K562 (cell line): Measurements from ENCODE around the gene TSC22D2. TPM values are rescaled to one million over a fixed set of nuclear protein-coding genes. Genes with fewer than 3 reads are reported as not detected.

Experiments
- ATAC-seq: fragments of 200-7000 bp; cut with Tn5 transposase; 3 replicates; pipeline ENCODE4 v1.9.1; 2020; ENCODE audit warnings: moderate library complexity
- BruUV-seq: library from RNA; stranded (reverse); fragments of 400-500 nt; replicated peaks from 2 replicates; lab custom pipeline; 2021; lab: Mats Ljungman, UMichigan
- CTCF ChIA-PET: fragments of 300-600 bp; formaldehyde crosslinking; extraction: SDS; loops from one replicate; lab custom pipeline; 2021; ENCODE audit warnings: low intra/inter-chr PET ratio; lab: Yijun Ruan, JAX
- POLR2A ChIA-PET: fragments of 300-600, 350-650 bp; sonication (Branson Sonifier 250); formaldehyde crosslinking; extraction: SDS; loops from one replicate; lab custom pipeline; 2021; ENCODE audit warnings: antibody characterized with exemption, inconsistent platforms; lab: Yijun Ruan, JAX
- DNase-seq, 4 experiments: peaks; one replicate each; pipeline versions ENCODE4 v3.0.0 to v3.0.0-alpha.2; 2011 to 2018; ENCODE audit warnings: low spot score in 3 of 4, mixed read lengths in 3 of 4; ENCODE audit errors: extremely low read depth in 1 of 4
- FAIRE-seq: peaks from 2 replicates; lab custom pipeline; 2011; peaks lifted over from hg19 to GRCh38; lab: Jason Lieb, UNC
- H2AFZ ChIP-seq: 2 replicates; pipeline ENCODE4 v1.6.0; 2011; ENCODE audit warnings: low read depth, low read length, control low read depth, inconsistent platforms
- H3K27ac ChIP-seq: fragments of 200-600 bp; 3 replicates; pipeline ENCODE4 v1.8.0; 2011; ENCODE audit warnings: low read depth, mild to moderate bottlenecking, control low read depth, inconsistent platforms, low read length, moderate library complexity, mixed read lengths; ENCODE audit errors: extremely low read depth
- H3K27me3 ChIP-seq, 2 experiments: fragments of 300-600 bp in 1 of 2; 2 replicates in 1 of 2; 3 replicates in 1 of 2; pipeline versions ENCODE4 v1.6.0 to v1.8.0; 2011; ENCODE audit warnings: inconsistent platforms in 2 of 2, low read length in 2 of 2, mild to moderate bottlenecking in 1 of 2, mixed read lengths in 1 of 2, moderate library complexity in 1 of 2; ENCODE audit not compliant: control insufficient read depth in 2 of 2, insufficient read depth in 2 of 2
- H3K36me3 ChIP-seq: fragments of 300-600 bp; 3 replicates; pipeline ENCODE4 v1.8.0; 2011; ENCODE audit warnings: mild to moderate bottlenecking, low read length, inconsistent platforms; ENCODE audit not compliant: control insufficient read depth, insufficient read depth
- H3K4me1 ChIP-seq, 2 experiments: fragments of 200-600 bp in 1 of 2; replicated peaks in 1 of 2; 2 replicates in 1 of 2; 3 replicates in 1 of 2; pipeline versions ENCODE4 v1.5.1 to v1.8.0; 2011; ENCODE audit warnings: inconsistent platforms in 2 of 2, low read length in 2 of 2, mild to moderate bottlenecking in 1 of 2, mixed read lengths in 1 of 2, moderate library complexity in 1 of 2; ENCODE audit not compliant: control insufficient read depth in 2 of 2, insufficient read depth in 2 of 2
- H3K4me2 ChIP-seq: 2 replicates; pipeline ENCODE4 v1.6.1; 2011; ENCODE audit warnings: low read length, control low read depth, inconsistent platforms, mixed read lengths; ENCODE audit not compliant: insufficient read depth
- H3K4me3 ChIP-seq: fragments of 200-600 bp; sonication (generic), shearing (Covaris generic); 2 replicates; pipeline ENCODE4 v1.5.1; 2016; ENCODE audit warnings: control low read depth, inconsistent platforms
- H3K79me2 ChIP-seq: fragments of 200-600 bp; 3 replicates; pipeline ENCODE4 v1.8.0; 2011; ENCODE audit warnings: low read length, inconsistent platforms; ENCODE audit not compliant: control insufficient read depth, insufficient read depth
- H3K9ac ChIP-seq, 2 experiments: 2 replicates each; pipeline versions ENCODE4 v1.6.0 to v1.6.1; 2011; ENCODE audit warnings: low read depth in 2 of 2, low read length in 2 of 2, control low read depth in 1 of 2, inconsistent platforms in 1 of 2, mild to moderate bottlenecking in 1 of 2, mixed read lengths in 1 of 2; ENCODE audit not compliant: insufficient read depth in 1 of 2
- H3K9me1 ChIP-seq: one replicate; pipeline ENCODE4 v1.6.0; 2011; ENCODE audit warnings: inconsistent platforms, mild to moderate bottlenecking, low read length, moderate library complexity; ENCODE audit not compliant: control insufficient read depth, insufficient read depth
- H3K9me3 ChIP-seq: replicated peaks from 2 replicates; pipeline ENCODE4 v1.5.1; 2011; ENCODE audit warnings: low read depth, low read length, inconsistent platforms; ENCODE audit not compliant: control insufficient read depth, insufficient read depth
- H4K20me1 ChIP-seq: replicated peaks from 2 replicates; pipeline ENCODE4 v1.6.1; 2011; ENCODE audit warnings: low read length, inconsistent platforms, mixed read lengths; ENCODE audit not compliant: control insufficient read depth, insufficient read depth
- BCLAF1 ChIP-seq, 2 experiments: fragments of 450-650 bp in 1 of 2; IDR thresholded peaks; 2 replicates each; pipeline ENCODE4 v1.6.1; 2011 to 2017; ENCODE audit warnings: low read depth in 2 of 2, antibody characterized with exemption in 1 of 2, borderline replicate concordance in 1 of 2, low read length in 1 of 2, mild to moderate bottlenecking in 1 of 2, mixed read lengths in 1 of 2; ENCODE audit not compliant: control insufficient read depth in 1 of 2
- CBX3 ChIP-seq, 2 experiments: IDR thresholded peaks; 1 replicate in 1 of 2; 2 replicates in 1 of 2; pipeline ENCODE4 v1.6.1; 2012; ENCODE audit warnings: inconsistent platforms in 2 of 2, low read length in 2 of 2, borderline replicate concordance in 1 of 2, control low read depth in 1 of 2
- KDM5B ChIP-seq: fragments of 200-600 bp; sonication (generic); IDR thresholded peaks from 2 replicates; pipeline ENCODE4 v1.6.1; 2012; ENCODE audit warnings: low read depth, mild to moderate bottlenecking, moderate library complexity, low read length, control low read depth, inconsistent platforms; ENCODE audit not compliant: insufficient replicate concordance
- PTRF ChIP-seq: fragments of 450-650 bp; IDR thresholded peaks from 2 replicates; pipeline ENCODE4 v1.6.1; 2016; ENCODE audit warnings: mild to moderate bottlenecking, missing genetic modification characterization, missing compliant biosample characterization
- SP2 ChIP-seq: IDR thresholded peaks from 2 replicates; pipeline ENCODE4 v1.6.1; 2011; ENCODE audit warnings: mild to moderate bottlenecking, low read depth, low read length, moderate library complexity; ENCODE audit not compliant: poor library complexity, severe bottlenecking; ENCODE audit errors: extremely low read depth
- THAP12 ChIP-seq: fragments of 250-450 bp; sonication (Bioruptor Pico); IDR thresholded peaks from 2 replicates; pipeline ENCODE4 v1.9.0; 2021; ENCODE audit warnings: mild to moderate bottlenecking, inconsistent platforms
- WGBS: fragments of 100-300 bp; shearing (Covaris generic); methylation state at CpG from one replicate; pipeline ENCODE4 v1.1.6; 2016; ENCODE audit warnings: low coverage, mixed read lengths; ENCODE audit not compliant: insufficient coverage; ENCODE audit errors: missing lambda C conversion rate; 5-methylcytosine and 5-hydroxymethylcytosine counted together
- in situ Hi-C: fragments of 300-500 bp; cut with MboI; formaldehyde crosslinking; loops from 4 replicates; pipeline ENCODE4 v1.15.0; 2018; ENCODE audit warnings: inconsistent platforms, mixed read lengths
- intact Hi-C: fragments of 100-400 bp; cut with micrococcal nuclease; formaldehyde crosslinking; loops from 2 replicates; pipeline ENCODE4 v1.14.2; 2022
- polyA plus RNA-seq, 8 experiments: library from polyadenylated mRNA; depleted of rRNA in 4 of 8; stranded (reverse) in 5 of 8; unstranded in 3 of 8; fragments of >200 nt; fragmentation: Nextera tagmentation in 2 of 8; fragmentation: Illumina TruSeq in 1 of 8; extraction: Ambion mirVana in 2 of 8; extraction: Trizol in 1 of 8; gene quantifications; 2 replicates each; pipeline versions ENCODE4 v1.2.1 to v1.2.3, GENCODE V29; 2011 to 2014; ENCODE audit warnings: inconsistent platforms in 1 of 8, missing spikeins in 1 of 8
- total RNA-seq, 7 experiments: library from RNA; depleted of rRNA in 6 of 7; stranded (reverse); fragments of >200 nt in 6 of 7; fragmentation: Illumina TruSeq in 2 of 7; extraction: Trizol in 2 of 7; gene quantifications; 2 replicates each; pipeline versions ENCODE4 v1.2.1 to v1.2.3, GENCODE V29; 2011 to 2021; ENCODE audit warnings: low replicate concordance in 1 of 7

The TSC22D2 gene
- total and polyA plus RNA-seq, 9 of the 15 experiments (the other 6 are each of a cell fraction or from before 2014, with no cell fraction given) = 5.5 to 44.0 (median 19.3) TPM

- Histone ChIP-seq H4K20me1 (no peaks in the 10 kb centered on the region), H3K9me1 (no peaks in the 10 kb centered on the region), H3K9me3 (no peaks in the 10 kb centered on the region), H3K4me3 (no peak overlapping the region), H3K36me3 (no peaks in the 10 kb centered on the region), H3K79me2 (no peaks in the 10 kb centered on the region), H3K9ac (no peak overlapping the region), H3K4me2 (no peak overlapping the region), H3K4me1 (peaks cover 0 to 19% of the 10 kb centered on the region in 2 experiments; a peak in 3 of 5 replicates), H3K27ac (no peak overlapping the region), H3K27me3 (no peaks in the 10 kb centered on the region), H2AFZ (no peak overlapping the region)
- TF ChIP-seq CBX3 (IDR thresholded peaks at IDR 0.05; ENCODE audit: borderline replicate concordance in 1 of 2, low read length in 2 of 2) = no peak
- no peak for TF ChIP-seq PTRF (tag)
- no peak for TF ChIP-seq BCLAF1 (IDR thresholded peaks at IDR 0.05; ENCODE audit: borderline replicate concordance in 1 of 2, control insufficient read depth in 1 of 2, low read depth in 2 of 2, low read length in 1 of 2)
- no peak for TF ChIP-seq THAP12 (CRISPR knock-in tag)
- TF ChIP-seq SP2 = no peak
- TF ChIP-seq KDM5B = no peak
- FAIRE-seq (no peak), DNase-seq (no peak), ATAC-seq (no peak)
- 63% methylated on average over 2 of the region's 2 CpGs for WGBS
- in situ Hi-C loops = no loop called here
- ChIA-PET POLR2A (no interaction called here), CTCF (no interaction called here)
- BruUV-seq = no TSS peak
- intact Hi-C loops = loop anchor here (5.0 kb wide), 2 partner anchors 35 to 125 kb away; partner anchors contain the start of gene TSC22D2
These were observed 35.8 kb upstream of the TSC22D2 start for GRCh38 chr3:150372320-150372719.
